ENCODE measurements around the gene MAPK8. TPM values are rescaled to one million over a fixed set of nuclear protein-coding genes. Genes with fewer than 3 reads are reported as not detected.

Gene MAPK8
- total and polyA plus RNA-seq, 4 donors = 9.1 to 142 (median 24.2) TPM

- H3K4me1 ChIP-seq (ENCODE audit: control insufficient read depth in 5 of 5, insufficient read depth in 5 of 5, low read length in 5 of 5) = peaks cover 0 to 7% (median 0%) of the 10 kb centered on the region in 5 donors
- ATAC-seq (ENCODE audit: insufficient read depth, low FRiP score) = no peak
- H3K27ac ChIP-seq (ENCODE audit: low read depth in 1 of 2, low read length in 1 of 2) = no peak overlapping the region
- H3K36me3 ChIP-seq (ENCODE audit: control insufficient read depth in 4 of 4, insufficient read depth in 4 of 4, low read length in 4 of 4) = no peaks in the 10 kb centered on the region
- no peak overlapping the region for H3K4me3 ChIP-seq
- no peaks in the 10 kb centered on the region for H3K27me3 ChIP-seq (ENCODE audit: control insufficient read depth in 3 of 3, insufficient read depth in 3 of 3, low read length in 2 of 3)
- H3K9me3 ChIP-seq (ENCODE audit: control insufficient read depth in 4 of 4, insufficient read depth in 3 of 4, low read length in 3 of 4) = no peaks in the 10 kb centered on the region
- H3K9ac ChIP-seq (ENCODE audit: insufficient read depth in 1 of 2, low read length in 2 of 2) = no peak overlapping the region
- no peak for DNase-seq
- 90 to 92% methylated on average over 19 of the region's 19 CpGs for WGBS, 2 donors
- TF ChIP-seq, protein P1, sequence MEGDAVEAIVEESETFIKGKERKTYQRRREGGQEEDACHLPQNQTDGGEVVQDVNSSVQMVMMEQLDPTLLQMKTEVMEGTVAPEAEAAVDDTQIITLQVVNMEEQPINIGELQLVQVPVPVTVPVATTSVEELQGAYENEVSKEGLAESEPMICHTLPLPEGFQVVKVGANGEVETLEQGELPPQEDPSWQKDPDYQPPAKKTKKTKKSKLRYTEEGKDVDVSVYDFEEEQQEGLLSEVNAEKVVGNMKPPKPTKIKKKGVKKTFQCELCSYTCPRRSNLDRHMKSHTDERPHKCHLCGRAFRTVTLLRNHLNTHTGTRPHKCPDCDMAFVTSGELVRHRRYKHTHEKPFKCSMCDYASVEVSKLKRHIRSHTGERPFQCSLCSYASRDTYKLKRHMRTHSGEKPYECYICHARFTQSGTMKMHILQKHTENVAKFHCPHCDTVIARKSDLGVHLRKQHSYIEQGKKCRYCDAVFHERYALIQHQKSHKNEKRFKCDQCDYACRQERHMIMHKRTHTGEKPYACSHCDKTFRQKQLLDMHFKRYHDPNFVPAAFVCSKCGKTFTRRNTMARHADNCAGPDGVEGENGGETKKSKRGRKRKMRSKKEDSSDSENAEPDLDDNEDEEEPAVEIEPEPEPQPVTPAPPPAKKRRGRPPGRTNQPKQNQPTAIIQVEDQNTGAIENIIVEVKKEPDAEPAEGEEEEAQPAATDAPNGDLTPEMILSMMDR (IDR thresholded peaks at IDR 0.05; ENCODE audit: control extremely low read depth, extremely low read depth) = no peak
Measured at GRCh38 chr10:48449501-48450232, 143.2 kb downstream of the MAPK8 start.

- H3K27ac ChIP-seq (ENCODE audit: low read depth in 1 of 2, low read length in 1 of 2) = no peak overlapping the region
- H3K9ac ChIP-seq (ENCODE audit: insufficient read depth in 1 of 2, low read length in 2 of 2) = no peak overlapping the region
- peaks cover 0 to 13% (median 0%) of the 10 kb centered on the region in 5 donors for H3K4me1 ChIP-seq (ENCODE audit: control insufficient read depth in 5 of 5, insufficient read depth in 5 of 5, low read length in 5 of 5)
- H3K9me3 ChIP-seq (ENCODE audit: control insufficient read depth in 4 of 4, insufficient read depth in 3 of 4, low read length in 3 of 4) = no peaks in the 10 kb centered on the region
- no peak overlapping the region for H3K4me3 ChIP-seq
- DNase-seq = no peak
- H3K27me3 ChIP-seq (ENCODE audit: control insufficient read depth in 3 of 3, insufficient read depth in 3 of 3, low read length in 2 of 3) = no peaks in the 10 kb centered on the region
- no peak for ATAC-seq (ENCODE audit: insufficient read depth, low FRiP score)
- 95 to 96% methylated on average over 49 of the region's 49 CpGs for WGBS, 2 donors
- TF ChIP-seq, protein P1 (IDR thresholded peaks at IDR 0.05; ENCODE audit: control extremely low read depth, extremely low read depth) = no peak
- H3K36me3 ChIP-seq (ENCODE audit: control insufficient read depth in 4 of 4, insufficient read depth in 4 of 4, low read length in 4 of 4) = no peaks in the 10 kb centered on the region
Measured at GRCh38 chr10:48450233-48450740, 143.8 kb downstream of the MAPK8 start.

DNA sequence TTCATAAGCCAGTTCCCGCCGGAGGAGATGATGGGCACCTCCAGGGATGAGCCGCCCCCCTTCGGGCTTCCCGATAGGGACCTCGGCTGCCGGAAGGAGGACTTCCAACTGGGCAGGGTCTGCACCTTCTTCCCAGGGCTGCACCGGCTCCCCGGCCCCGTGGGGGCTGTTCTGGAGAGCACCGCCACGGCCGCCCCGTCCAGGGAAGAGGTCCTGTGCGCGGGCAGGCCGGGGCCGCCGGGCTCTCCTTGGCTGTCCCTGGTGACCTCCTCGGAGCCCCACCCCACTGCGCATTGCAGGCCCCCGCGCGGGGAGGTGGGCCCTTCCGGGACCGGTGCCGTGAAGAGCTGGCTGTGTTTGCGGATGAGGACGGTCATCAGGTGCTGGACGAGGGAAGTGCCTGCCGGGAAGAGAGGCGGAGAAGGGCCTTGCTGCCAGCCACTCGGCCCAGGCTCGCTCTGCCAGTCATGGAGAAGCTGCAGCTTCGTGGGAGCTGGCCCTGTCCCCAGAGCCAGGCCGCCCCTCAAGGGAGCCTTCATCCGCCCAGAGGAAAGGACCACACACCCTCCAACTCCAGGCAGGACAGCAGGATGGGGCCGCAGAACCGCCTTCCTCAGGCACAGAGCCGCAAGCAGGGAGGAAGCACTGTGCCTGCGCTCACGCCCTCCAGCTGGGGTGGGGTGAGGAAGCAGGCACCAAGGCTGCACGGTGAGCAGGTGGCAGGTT lies 144.4 kb downstream of the MAPK8 start:
- no peak overlapping the region for H3K27ac ChIP-seq (ENCODE audit: low read depth in 1 of 2, low read length in 1 of 2)
- DNase-seq = no peak

More for the DNA sequence above, 144.4 kb downstream of the MAPK8 start:
- TF ChIP-seq, protein P1 (IDR thresholded peaks at IDR 0.05; ENCODE audit: control extremely low read depth, extremely low read depth) = no peak
- Histone ChIP-seq H3K36me3 (ENCODE audit: control insufficient read depth in 4 of 4, insufficient read depth in 4 of 4, low read length in 4 of 4) (no peaks in the 10 kb centered on the region), H3K4me1 (ENCODE audit: control insufficient read depth in 5 of 5, insufficient read depth in 5 of 5, low read length in 5 of 5) (peaks cover 0 to 19% (median 0%) of the 10 kb centered on the region in 5 donors), H3K9me3 (ENCODE audit: control insufficient read depth in 4 of 4, insufficient read depth in 3 of 4, low read length in 3 of 4) (no peaks in the 10 kb centered on the region), H3K27me3 (ENCODE audit: control insufficient read depth in 3 of 3, insufficient read depth in 3 of 3, low read length in 2 of 3) (no peaks in the 10 kb centered on the region), H3K4me3 (no peak overlapping the region), H3K9ac (ENCODE audit: insufficient read depth in 1 of 2, low read length in 2 of 2) (no peak overlapping the region)
- ATAC-seq (ENCODE audit: insufficient read depth, low FRiP score) = no peak
- 88 to 92% methylated on average over 37 to 43 of the region's 43 CpGs for WGBS, 2 donors
